ENCODE data around the gene RACGAP1.

RACGAP1 gene

DNA sequence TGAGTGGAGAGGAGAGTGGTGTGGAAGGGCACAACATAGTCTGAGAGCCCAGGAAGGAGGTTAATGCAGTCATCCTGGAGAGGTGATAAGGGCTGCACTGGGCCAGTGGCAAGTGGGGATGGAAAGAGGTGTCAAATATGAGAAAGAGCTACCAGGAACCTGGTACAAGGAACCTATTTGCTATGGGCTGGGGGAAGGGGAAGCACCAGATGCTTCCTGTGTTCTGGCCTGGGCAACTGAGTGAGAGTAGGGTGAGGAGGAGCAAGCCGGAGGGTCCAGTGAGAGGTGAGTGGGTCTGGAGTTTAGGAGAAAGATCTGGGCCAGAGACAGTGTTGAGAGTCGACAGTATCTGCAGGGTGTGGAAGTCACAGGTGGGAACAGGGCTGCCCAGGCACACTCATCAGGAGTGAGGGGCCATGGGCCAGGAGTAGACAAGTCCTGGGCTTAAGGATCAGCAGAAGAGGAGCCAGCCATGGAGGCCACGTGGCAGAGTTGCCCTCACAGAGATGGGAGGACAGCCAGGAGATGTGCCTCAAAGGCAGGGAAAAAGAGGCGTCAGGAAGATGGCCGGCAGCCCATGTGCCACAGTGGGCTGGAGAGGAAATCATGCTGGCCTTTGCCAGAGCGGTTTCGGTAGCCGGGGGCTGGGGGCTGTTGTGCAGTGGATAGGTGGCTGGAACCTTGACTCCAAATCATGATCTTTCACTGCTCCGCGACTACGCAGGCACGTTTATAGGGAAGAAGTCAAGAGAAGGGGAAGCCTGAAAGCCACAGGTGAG lies 55.5 kb downstream of the RACGAP1 start:
- TF ChIP-seq FOXP2 (optimal IDR thresholded peaks at IDR 0.05; ENCODE audit: borderline replicate concordance, extremely low read depth, extremely low read length, insufficient read depth) (no peak), POLR2AphosphoS5 (IDR thresholded peaks at IDR 0.05; ENCODE audit: low read depth, low read length) (no peak), TAF1 (IDR thresholded peaks at IDR 0.05; ENCODE audit: borderline replicate concordance, insufficient read depth, low read length) (no peak)

GRCh38 chr12:49969027-49969426 lies 56.3 kb downstream of the RACGAP1 start:
- no peak for TF ChIP-seq POLR2AphosphoS5 (IDR thresholded peaks at IDR 0.05; ENCODE audit: low read depth, low read length)
- TF ChIP-seq SIN3A (IDR thresholded peaks at IDR 0.05; ENCODE audit: borderline replicate concordance, insufficient read depth, low read length): no peak
- TF ChIP-seq REST (IDR thresholded peaks at IDR 0.05; ENCODE audit: insufficient read depth in 1 of 2, low read depth in 2 of 2, low read length in 2 of 2): no peak
- no peak for TF ChIP-seq TAF1 (IDR thresholded peaks at IDR 0.05; ENCODE audit: borderline replicate concordance, insufficient read depth, low read length)
- no peak for TF ChIP-seq FOXP2 (optimal IDR thresholded peaks at IDR 0.05; ENCODE audit: borderline replicate concordance, extremely low read depth, extremely low read length, insufficient read depth)

GRCh38 chr12:49968471-49968870 lies 56.8 kb downstream of the RACGAP1 start:
- no peak for TF ChIP-seq SIN3A (IDR thresholded peaks at IDR 0.05; ENCODE audit: borderline replicate concordance, insufficient read depth, low read length)
- no peak for TF ChIP-seq REST (IDR thresholded peaks at IDR 0.05; ENCODE audit: insufficient read depth in 1 of 2, low read depth in 2 of 2, low read length in 2 of 2)
- TF ChIP-seq TAF1 (IDR thresholded peaks at IDR 0.05; ENCODE audit: borderline replicate concordance, insufficient read depth, low read length): no peak
- no peak for TF ChIP-seq POLR2AphosphoS5 (IDR thresholded peaks at IDR 0.05; ENCODE audit: low read depth, low read length)
- TF ChIP-seq FOXP2 (optimal IDR thresholded peaks at IDR 0.05; ENCODE audit: borderline replicate concordance, extremely low read depth, extremely low read length, insufficient read depth): no peak

DNA sequence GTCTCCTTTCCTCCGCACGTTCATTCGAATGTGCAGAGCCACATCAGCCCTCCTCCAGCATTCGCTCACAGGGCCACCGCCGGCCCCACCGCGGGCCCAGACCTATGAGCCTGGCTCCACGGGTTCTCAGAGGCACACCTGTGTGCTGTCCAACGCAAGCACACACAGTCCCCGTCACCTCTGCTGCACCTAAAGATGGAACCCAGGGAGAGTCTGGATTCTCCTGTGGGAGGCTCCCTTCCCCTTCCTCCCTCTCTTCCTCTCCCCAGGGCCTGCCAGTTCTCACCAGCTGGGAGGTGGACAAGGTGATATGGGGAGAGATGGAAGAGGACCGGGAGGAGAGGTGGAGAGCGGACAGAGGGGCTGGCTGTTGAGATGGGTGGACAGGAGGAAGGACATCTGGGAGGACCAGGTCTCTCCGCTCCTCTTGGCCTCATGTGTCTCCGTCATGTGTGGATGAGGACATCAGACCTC lies 57.5 kb downstream of the RACGAP1 start:
- TF ChIP-seq SIN3A (IDR thresholded peaks at IDR 0.05; ENCODE audit: borderline replicate concordance, insufficient read depth, low read length) (no peak), POLR2AphosphoS5 (IDR thresholded peaks at IDR 0.05; ENCODE audit: low read depth, low read length) (no peak), REST (IDR thresholded peaks at IDR 0.05; ENCODE audit: insufficient read depth in 1 of 2, low read depth in 2 of 2, low read length in 2 of 2) (no peak), FOXP2 (optimal IDR thresholded peaks at IDR 0.05; ENCODE audit: borderline replicate concordance, extremely low read depth, extremely low read length, insufficient read depth) (no peak), TAF1 (IDR thresholded peaks at IDR 0.05; ENCODE audit: borderline replicate concordance, insufficient read depth, low read length) (no peak)

DNA sequence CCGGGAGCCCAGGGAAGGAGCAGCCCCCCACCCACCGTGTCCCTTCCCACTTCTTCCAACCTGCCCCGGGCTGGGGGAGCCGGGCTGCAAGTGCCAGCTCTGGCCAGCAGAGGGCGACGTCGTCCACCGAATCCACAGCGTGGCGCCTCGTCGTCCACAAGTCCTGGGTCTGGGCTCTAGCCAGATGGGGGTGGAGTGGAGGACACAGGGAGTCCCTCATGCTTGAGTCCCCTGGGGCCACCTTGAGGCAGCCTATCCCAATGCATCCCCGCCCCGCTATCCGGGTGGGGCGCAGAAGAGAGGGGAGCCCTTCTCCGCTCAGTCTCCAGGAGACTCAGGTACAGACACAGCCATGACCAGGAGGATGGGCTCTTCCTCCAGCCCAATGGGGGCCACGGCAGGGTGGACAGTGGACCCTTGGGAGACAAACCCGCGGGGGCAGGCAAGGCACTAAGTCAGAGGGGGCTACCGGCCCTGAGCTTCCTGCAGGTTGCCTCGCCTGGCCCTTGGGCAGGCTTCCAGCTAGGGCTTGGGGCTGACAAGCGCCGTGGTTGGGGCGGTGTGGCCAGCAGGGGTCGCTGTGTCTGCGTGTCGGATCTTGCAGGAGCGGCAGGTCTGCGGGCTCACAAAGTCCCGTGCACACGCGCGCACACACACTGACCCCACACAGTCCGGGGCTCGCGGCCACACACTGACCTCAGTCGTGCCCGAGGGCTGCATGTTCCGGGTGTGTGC lies 58.1 kb downstream of the RACGAP1 start:
- TF ChIP-seq FOXP2 (optimal IDR thresholded peaks at IDR 0.05; ENCODE audit: borderline replicate concordance, extremely low read depth, extremely low read length, insufficient read depth) (no peak), REST (IDR thresholded peaks at IDR 0.05; ENCODE audit: insufficient read depth in 1 of 2, low read depth in 2 of 2, low read length in 2 of 2) (peak in 1 of 2 experiments; percentile 47; a peak in 1 of 4 replicates), SIN3A (IDR thresholded peaks at IDR 0.05; ENCODE audit: borderline replicate concordance, insufficient read depth, low read length) (no peak)

Data from PFSK-1 (cell line).